Stimulated activated naive CD8-positive, alpha-beta T cell treated with anti-CD3 and anti-CD28 coated beads, Interleukin-15, amount 100 ng/mL, for 72 hours (primary cell): ENCODE results near the gene PCSK1.

Source experiments
- ATAC-seq: fragments of 150-1000 bp; cut with Tn5 transposase; 2 replicates; pipeline ENCODE4 v1.10.0; 2021; ENCODE audit warnings: mild to moderate bottlenecking, moderate library complexity
- DNase-seq, 2 donors: peaks; one replicate each; pipeline ENCODE4 v3.0.0; 2021 to 2022
- H3K27ac Mint-ChIP-seq, 2 donors: one replicate each; pipeline ENCODE4 v1.8.0; 2022; ENCODE audit warnings: mild to moderate bottlenecking in 2 of 2, mixed read lengths in 2 of 2, moderate library complexity in 2 of 2
- H3K27me3 Mint-ChIP-seq: one replicate; pipeline ENCODE4 v1.8.0; 2022; ENCODE audit warnings: mixed read lengths
- H3K4me1 Mint-ChIP-seq: one replicate; pipeline ENCODE4 v1.8.0; 2022; ENCODE audit warnings: mild to moderate bottlenecking, mixed read lengths
- H3K4me3 Mint-ChIP-seq, 2 donors: one replicate each; pipeline ENCODE4 v1.8.0; 2022; ENCODE audit warnings: mild to moderate bottlenecking in 2 of 2, mixed read lengths in 2 of 2, moderate library complexity in 1 of 2
- H3K9me3 Mint-ChIP-seq, 2 donors: one replicate each; pipeline ENCODE4 v1.8.0; 2022; ENCODE audit warnings: mixed read lengths in 2 of 2

PCSK1 gene

DNA sequence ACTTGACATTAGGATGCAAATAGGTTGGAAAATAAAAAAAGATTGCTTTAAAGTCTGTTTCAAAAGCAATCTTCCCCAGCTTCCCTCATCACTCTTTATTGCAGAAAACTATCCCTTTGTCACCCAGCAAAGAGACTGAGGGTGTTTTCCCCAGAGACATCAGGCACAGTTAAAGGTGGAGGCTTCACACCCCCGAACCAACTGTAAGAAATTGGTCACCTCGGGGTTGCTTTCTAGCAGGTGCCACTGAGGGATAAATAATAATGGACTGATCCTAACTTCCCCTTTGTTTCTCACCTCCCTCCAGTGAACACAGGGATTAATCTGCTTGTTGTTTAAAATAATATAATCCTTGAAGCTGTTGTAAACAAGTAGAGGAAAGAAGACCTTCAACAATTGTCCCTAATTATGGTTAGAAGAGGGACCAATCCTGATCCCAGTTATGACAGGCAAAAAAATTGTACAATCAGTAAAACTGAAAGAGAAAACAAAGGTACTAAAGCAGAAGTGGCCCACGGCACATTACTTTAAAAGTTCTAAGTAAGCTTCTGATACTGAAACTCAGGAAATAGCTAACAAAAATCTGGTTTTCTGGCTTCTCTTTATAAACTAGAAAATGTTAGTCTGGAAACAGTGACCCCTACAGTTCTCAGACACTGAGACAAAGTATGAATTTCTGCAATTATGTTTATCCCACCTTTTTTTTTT is 6.6 kb upstream of the PCSK1 start:
- DNase-seq = no peak
- peak; percentile 60 for ATAC-seq
- Mint-ChIP-seq H3K27me3 (peaks cover 70% of the 10 kb centered on the region), H3K4me3 (peak overlapping the region; percentile 46 to 69), H3K9me3 (no peaks in the 10 kb centered on the region), H3K27ac (no peak overlapping the region), H3K4me1 (peaks cover 13% of the 10 kb centered on the region)

DNA sequence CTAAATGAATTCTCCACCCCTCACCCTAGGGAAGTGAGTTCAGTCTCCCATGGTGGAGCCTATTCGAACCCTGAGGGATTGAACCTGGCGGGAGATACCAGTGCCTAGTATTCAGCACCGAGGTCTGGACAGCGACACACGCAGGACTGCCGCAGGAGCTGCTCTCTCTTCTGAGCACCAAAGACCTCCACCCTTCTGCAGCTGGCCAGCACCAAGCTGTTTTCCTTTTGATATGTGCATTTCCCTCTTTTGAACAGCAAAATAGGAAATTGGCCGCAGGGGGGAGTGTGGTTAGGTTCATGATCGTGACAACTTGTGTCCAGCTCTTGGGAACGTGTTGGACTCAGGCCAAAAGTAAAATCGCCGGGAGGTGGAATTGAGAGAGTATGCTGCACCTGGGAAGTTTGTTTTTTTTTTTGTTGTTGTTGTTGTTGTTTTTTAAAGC is 1.2 kb upstream of the PCSK1 start:
- Mint-ChIP-seq H3K27ac (no peak overlapping the region), H3K27me3 (peaks cover 71% of the 10 kb centered on the region), H3K4me1 (peaks cover 32% of the 10 kb centered on the region), H3K9me3 (peaks cover 0 to 8% of the 10 kb centered on the region in 2 donors), H3K4me3 (no peak overlapping the region)
- ATAC-seq (peak; percentile 69), DNase-seq (peak; percentile 15 to 34)

DNA sequence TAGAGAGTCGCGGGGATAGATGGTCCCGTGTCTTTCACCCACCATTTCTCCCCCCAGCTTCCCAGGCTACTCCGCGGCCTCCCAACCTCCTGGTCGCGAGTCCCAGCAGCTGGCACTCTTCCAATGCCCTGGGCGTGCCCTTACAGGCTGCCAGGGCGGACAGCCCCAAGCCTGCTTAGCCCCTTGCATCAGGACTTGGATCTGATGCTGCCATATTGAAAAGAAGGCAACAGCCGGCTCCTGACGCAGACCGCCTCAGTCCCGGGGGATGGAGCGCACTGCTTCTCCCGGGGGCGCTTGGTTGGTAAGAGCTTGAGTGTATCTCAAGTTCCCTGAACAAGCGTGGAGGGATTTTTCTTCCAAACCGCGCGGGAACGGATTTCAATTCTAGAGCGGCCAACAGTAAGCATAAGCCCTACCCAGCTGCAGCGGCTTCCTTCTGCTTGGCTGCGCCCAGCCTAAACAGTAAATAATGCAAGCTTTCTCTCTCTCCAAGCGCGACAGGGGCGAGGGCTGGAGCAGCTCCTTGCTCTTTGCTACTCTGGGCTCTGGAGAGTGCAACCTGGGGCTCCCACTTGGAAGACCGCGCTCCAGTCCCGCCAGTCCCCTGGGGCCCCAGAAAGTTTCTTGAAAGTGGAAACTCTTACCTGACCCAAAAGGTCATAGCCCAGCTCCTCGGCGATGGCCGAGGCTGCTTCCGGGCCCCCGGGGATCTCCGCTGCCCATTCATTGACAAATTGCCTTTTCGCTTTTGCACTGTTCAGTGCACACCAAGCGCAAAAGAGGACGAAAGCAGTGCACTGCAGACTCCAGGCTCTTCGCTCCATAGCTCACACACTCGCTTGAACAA is 607 bp downstream of the PCSK1 start:
- H3K27ac Mint-ChIP-seq = no peak overlapping the region
- H3K27me3 Mint-ChIP-seq = peaks cover 63% of the 10 kb centered on the region
- peak overlapping the region in 1 of 2 donors; percentile 29 for H3K4me3 Mint-ChIP-seq
- ATAC-seq = no peak
- H3K9me3 Mint-ChIP-seq = peaks cover 0 to 8% of the 10 kb centered on the region in 2 donors
- no peak for DNase-seq
- peaks cover 32% of the 10 kb centered on the region for H3K4me1 Mint-ChIP-seq

DNA sequence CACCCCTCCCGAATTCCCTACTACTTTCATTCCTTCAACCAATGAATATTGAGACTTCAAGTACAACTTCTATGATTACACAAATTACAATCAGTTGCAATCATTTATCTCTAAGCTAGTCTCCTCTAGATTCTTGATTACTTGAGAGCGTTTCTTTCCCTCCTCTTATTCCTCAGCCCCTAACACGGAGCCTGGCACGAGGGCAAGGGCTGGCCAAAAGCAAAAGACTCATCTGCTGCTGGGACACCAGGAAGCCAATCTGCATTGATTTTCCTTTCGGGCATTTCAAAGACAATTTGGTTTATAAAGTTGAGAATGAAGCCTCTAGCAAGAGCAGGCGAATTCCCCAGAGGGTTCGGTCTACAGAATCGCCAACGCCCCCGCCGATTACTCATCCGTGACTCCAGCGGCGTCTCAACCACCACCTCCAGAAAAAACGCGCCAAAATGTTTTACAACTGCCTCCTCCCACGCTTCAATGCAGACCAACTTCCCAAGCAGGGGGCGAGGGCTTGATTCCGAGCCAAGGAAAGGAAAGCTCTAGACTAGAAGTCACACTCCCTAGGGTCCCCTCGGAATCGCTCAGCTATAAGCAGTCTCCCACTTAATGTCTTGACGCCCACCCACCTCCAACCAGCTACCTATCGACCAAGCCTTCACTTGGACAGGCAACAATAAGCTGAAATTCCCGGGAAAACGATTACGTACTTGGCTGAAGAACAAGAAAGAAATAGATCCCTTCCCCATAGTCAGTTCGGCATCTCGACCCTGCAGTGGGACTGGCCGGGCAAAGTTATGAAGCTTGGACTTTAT is 1.5 kb downstream of the PCSK1 start:
- Mint-ChIP-seq H3K9me3 (peaks cover 0 to 8% of the 10 kb centered on the region in 2 donors), H3K4me3 (peak overlapping the region in 1 of 2 donors; percentile 42), H3K4me1 (peaks cover 32% of the 10 kb centered on the region), H3K27me3 (peaks cover 68% of the 10 kb centered on the region), H3K27ac (no peak overlapping the region)
- DNase-seq = no peak
- ATAC-seq = no peak

DNA sequence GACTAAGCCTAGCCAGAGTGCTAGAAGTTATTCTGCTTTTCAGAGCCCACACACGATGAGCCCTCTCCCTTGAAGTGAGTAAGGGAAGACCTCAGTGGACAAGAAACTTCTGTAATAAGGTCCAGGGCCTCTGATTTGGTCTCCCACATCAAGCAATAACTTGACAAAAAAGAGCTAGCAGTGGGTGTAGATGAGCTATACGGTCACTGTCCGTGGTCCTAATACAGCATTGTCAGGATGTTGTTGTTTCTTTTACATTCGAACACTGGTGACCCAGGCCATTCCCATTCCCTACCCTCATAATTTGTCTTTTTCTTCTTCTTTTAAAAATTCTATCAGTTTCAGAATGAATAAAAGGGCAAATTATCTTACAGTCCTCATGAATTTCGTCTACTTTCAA is 5.2 kb downstream of the PCSK1 start:
- H3K27ac Mint-ChIP-seq = no peak overlapping the region
- ATAC-seq = no peak
- peaks cover 19% of the 10 kb centered on the region for H3K4me1 Mint-ChIP-seq
- no peak overlapping the region for H3K4me3 Mint-ChIP-seq
- peaks cover 34% of the 10 kb centered on the region for H3K27me3 Mint-ChIP-seq
- peaks cover 0 to 4% of the 10 kb centered on the region in 2 donors for H3K9me3 Mint-ChIP-seq
- no peak for DNase-seq

DNA sequence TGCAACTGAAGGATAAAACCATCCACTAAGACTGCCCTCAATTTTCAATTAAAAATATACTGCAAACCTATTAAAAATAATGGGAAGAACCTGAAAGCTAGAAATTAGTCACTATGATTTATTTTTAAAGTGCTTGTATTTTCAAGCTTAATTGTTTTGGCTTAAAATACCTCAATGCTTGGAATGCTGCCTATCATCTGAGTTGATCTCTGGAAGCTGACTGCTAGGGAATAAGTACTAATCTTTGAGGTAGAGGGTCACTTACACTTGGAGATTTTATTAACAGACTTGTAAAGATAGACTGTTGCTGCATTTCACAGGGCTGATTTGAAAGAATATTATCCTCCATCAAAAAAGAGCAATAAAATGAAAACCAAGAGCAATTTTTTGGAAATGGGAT is 6.2 kb downstream of the PCSK1 start:
- no peak overlapping the region for H3K27ac Mint-ChIP-seq
- no peaks in the 10 kb centered on the region for H3K9me3 Mint-ChIP-seq
- no peak for DNase-seq
- H3K4me3 Mint-ChIP-seq = no peak overlapping the region
- no peak for ATAC-seq
- H3K27me3 Mint-ChIP-seq = peaks cover 24% of the 10 kb centered on the region
- H3K4me1 Mint-ChIP-seq = peaks cover 9% of the 10 kb centered on the region

DNA sequence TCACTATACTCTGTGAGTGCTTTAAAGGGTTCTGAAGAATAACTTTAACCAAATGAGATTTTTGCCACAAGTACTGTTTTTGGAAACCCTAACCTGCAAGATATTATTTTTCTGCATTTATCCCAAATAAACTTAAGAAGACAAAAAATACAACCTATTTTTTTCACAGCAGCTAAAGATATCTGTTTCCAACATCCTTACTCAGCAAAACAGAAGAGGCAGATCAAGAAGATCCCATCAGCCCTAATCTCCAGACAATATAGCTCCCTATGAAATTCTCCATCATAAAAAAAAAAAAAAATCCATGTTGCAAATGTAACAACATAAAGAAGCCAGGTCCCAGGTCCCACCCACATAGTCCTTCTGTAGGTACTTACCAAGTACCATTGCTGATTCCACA is 7.6 kb downstream of the PCSK1 start:
- no peak overlapping the region for H3K4me3 Mint-ChIP-seq
- no peak for ATAC-seq
- no peak overlapping the region for H3K27ac Mint-ChIP-seq
- no peaks in the 10 kb centered on the region for H3K9me3 Mint-ChIP-seq
- no peak for DNase-seq
- peaks cover 21% of the 10 kb centered on the region for H3K27me3 Mint-ChIP-seq
- H3K4me1 Mint-ChIP-seq = no peaks in the 10 kb centered on the region

DNA sequence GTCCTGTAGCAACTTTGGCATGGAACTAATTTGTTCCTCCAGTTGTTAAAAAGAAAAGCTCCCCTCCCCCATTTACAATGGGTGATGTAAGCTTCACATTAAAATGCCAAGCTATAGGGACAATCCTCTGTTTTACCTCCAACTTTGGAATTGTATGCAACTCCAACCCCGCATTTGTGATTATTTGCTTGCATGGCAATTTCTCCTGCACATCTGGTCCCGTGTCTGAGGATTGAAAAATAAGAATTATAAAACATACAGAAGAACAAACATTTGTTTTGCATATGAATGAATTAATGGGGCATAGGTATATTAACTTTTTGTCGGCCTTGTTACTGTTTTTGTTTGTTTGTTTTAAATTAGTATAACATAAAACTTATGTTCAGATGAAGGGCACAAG is 17.2 kb downstream of the PCSK1 start:
- no peak for ATAC-seq

DNA sequence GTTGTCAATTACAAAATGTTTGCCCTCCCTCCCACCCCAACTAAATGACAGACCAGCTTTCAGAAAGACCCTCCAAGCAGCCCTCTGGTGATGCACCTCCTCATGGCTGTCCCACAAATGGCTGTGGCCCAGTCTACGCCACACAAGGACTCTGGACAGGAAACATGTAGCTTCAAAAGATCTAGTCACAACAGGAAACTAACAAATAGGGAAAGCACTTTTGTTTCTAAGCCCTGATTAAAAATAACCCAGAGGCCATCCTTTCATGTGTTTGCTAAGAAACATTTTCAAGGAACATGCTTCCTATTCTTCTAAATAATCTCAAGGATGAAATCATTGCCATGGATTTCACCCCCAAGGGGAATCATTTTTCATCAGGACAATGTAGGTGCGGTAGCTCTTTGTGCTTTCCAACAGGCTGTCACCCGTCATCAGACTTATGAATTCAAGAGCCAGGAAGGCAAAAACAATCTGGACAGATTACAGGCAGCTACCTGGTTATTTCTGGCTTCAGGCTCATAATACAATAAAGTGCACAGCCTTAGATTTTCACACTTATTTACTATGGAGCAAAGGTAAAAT is 20.1 kb downstream of the PCSK1 start:
- ATAC-seq (no peak), DNase-seq (no peak)
- Mint-ChIP-seq H3K4me1 (no peaks in the 10 kb centered on the region), H3K27ac (no peak overlapping the region), H3K9me3 (no peaks in the 10 kb centered on the region), H3K4me3 (no peak overlapping the region), H3K27me3 (peaks cover 9% of the 10 kb centered on the region)

More for the DNA sequence above, 17.2 kb downstream of the PCSK1 start:
- Mint-ChIP-seq H3K27me3 (peaks cover 15% of the 10 kb centered on the region), H3K4me1 (no peaks in the 10 kb centered on the region), H3K4me3 (no peak overlapping the region), H3K9me3 (no peaks in the 10 kb centered on the region), H3K27ac (no peak overlapping the region)
- no peak for DNase-seq

DNA sequence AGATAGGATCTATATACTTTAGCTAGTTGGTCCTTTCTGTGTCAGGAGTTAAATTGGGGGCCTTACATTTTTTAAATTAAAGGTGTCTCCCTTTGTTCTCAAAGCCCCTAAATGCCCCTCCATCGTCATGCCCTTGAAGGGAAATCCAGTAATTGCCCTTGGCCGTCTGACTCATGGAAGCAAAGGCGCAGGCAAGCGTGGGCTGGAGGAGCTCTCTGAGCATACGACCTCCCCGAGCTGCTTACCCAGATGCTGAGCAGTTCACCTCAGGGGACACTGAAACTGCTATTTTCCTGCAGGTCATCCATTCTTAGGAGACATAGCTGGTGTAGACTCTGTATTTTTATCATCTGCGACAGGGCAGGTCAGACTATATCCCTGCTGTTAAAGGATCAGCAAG is 23.0 kb downstream of the PCSK1 start:
- no peaks in the 10 kb centered on the region for H3K9me3 Mint-ChIP-seq
- DNase-seq (no peak), ATAC-seq (no peak)
- H3K4me3 Mint-ChIP-seq = no peak overlapping the region
- H3K27me3 Mint-ChIP-seq = peaks cover 8% of the 10 kb centered on the region
- no peaks in the 10 kb centered on the region for H3K4me1 Mint-ChIP-seq
- H3K27ac Mint-ChIP-seq = no peak overlapping the region

DNA sequence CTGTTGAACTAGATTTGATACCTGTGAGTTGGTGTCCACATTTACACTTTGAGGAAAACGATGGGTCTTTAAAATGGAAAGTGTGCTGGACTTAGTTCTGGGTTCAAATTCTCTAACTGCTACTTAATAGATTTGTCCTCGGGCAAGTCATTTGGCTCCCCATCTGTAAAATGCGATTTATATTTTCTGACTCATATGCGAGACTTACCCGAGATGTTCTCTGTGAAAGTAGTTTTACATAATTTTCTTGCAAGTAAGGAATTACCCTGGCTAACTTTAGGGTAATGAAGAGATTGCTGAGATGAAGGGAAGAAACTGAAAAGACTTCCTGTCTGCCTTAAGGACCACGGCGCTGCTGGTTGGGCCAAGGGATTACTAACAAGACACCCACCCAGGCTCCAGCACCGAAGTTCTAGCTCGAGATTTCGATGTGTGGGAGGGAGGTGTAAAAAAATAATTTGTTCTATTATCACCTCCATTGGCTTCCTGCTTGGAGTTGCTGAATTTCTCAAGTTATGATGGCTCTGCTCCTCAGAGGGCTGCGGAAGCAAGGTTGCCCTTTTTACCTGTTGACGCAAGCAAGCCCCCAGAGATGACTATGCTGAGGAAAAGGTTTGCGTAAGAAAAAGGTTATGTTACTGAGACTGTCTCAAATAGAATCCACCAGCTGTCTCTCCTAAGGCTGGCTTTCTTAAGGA is 24.1 kb downstream of the PCSK1 start:
- Mint-ChIP-seq H3K27ac (no peak overlapping the region), H3K27me3 (peaks cover 18% of the 10 kb centered on the region), H3K4me1 (no peaks in the 10 kb centered on the region), H3K9me3 (no peaks in the 10 kb centered on the region), H3K4me3 (no peak overlapping the region)
- no peak for ATAC-seq
- no peak for DNase-seq

DNA sequence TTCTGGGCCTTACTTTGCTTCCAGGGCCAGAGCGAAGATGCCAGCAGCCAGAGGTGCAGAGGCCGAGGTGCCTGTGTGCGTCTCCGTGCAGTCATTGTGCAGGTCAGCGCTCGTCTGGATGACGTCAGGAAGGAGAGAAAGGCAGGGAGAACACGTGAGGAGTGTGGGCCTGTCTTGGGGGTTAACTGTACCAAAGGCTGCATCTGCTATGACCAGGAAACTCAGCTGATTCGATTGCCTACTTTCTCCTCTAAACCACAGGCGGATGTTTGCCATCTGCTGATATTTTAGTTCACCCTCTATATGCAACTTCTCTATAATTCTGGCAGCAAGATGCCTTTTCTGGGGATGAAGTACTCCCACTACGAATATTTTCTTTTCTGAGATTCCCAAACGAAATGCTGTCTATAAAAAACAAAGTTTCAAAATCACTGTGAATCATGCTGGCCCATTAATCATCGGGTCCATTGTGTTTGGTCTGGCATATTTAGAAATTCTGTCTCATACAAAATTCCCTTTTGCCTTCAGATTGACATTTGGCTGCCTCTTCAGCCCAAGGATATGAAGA is 24.8 kb downstream of the PCSK1 start:
- H3K27me3 Mint-ChIP-seq = peaks cover 18% of the 10 kb centered on the region
- H3K27ac Mint-ChIP-seq = no peak overlapping the region
- no peak overlapping the region for H3K4me3 Mint-ChIP-seq
- no peaks in the 10 kb centered on the region for H3K9me3 Mint-ChIP-seq
- no peaks in the 10 kb centered on the region for H3K4me1 Mint-ChIP-seq
- DNase-seq (no peak), ATAC-seq (no peak)

DNA sequence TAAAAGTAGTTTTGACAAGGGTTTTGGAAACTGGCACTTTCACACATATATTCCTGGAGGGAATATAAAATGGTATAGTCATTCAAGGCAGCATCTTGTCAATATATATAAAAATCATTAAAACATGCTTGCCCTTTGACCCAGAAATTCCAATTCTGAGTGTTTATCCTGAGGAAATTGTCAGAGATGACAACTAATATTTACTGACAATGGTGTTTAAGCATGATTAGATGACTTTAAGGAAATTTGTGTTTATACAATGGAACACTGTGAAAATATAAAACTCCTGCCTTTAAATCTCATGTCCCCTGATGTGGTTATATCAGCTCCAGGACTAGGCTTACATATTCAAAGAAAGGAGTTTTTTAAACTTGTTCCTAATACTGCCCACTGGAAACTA is 25.6 kb downstream of the PCSK1 start:
- H3K4me1 Mint-ChIP-seq = no peaks in the 10 kb centered on the region
- ATAC-seq = no peak
- peaks cover 18% of the 10 kb centered on the region for H3K27me3 Mint-ChIP-seq
- H3K9me3 Mint-ChIP-seq = no peaks in the 10 kb centered on the region
- H3K27ac Mint-ChIP-seq = no peak overlapping the region
- DNase-seq = no peak
- no peak overlapping the region for H3K4me3 Mint-ChIP-seq

DNA sequence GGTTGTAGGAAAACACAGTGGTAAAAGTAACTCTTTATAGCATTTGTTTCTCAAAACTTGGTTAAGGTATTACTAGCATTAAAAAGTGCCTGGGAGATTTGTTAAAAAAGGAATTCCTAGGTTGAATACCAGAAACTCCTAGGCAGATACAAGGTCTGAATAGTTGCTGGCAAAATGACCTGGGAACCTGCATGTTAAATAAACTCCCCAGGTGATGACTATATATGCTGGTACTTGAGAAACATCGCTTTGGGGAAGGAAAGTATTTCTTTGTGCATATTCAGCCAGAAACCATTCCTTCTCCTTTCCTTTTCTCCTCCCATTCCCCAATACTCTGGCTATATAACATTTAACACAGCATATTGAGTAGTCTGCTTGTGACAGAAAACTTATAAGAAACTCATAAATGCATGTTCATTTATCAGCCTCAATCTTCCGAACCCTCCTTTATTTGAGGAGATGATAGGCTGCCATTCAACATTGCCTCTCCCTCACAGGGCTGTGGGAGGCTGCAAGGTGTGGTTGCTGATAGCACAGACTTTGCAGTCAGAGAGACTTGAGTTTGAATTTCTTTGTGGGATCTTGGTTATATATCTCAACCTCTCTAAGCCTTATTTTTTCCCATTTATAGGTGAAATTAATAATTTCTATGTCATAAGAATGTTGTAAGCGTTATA is 28.7 kb downstream of the PCSK1 start:
- no peak for DNase-seq
- H3K27me3 Mint-ChIP-seq = peaks cover 25% of the 10 kb centered on the region
- no peak for ATAC-seq
- no peak overlapping the region for H3K4me3 Mint-ChIP-seq
- no peaks in the 10 kb centered on the region for H3K4me1 Mint-ChIP-seq
- H3K27ac Mint-ChIP-seq = no peak overlapping the region
- no peaks in the 10 kb centered on the region for H3K9me3 Mint-ChIP-seq
